Urinary bladder (tissue), 4 donors: ENCODE measurements around the gene CLINT1. TPM values are rescaled to one million over a fixed set of nuclear protein-coding genes. Genes with fewer than 3 reads are reported as not detected.
A peak's percentile ranks its signal among the peaks of the same experiment; 100 is the strongest.

Source experiments
- DNase-seq: peaks from one replicate; pipeline ENCODE4 v3.0.0-alpha.2; 2015; ENCODE audit errors: extremely low spot score
- H3K27ac ChIP-seq: one replicate; pipeline ENCODE4 v1.5.1; 2013; ENCODE audit warnings: low read depth, mild to moderate bottlenecking, moderate library complexity
- H3K36me3 ChIP-seq: one replicate; pipeline ENCODE4 v1.6.1; 2013; ENCODE audit warnings: mild to moderate bottlenecking, moderate library complexity; ENCODE audit not compliant: insufficient read depth
- H3K4me1 ChIP-seq: one replicate; pipeline ENCODE4 v1.6.1; 2013; ENCODE audit warnings: mild to moderate bottlenecking, moderate library complexity; ENCODE audit not compliant: insufficient read depth
- H3K4me3 ChIP-seq: one replicate; pipeline ENCODE4 v1.5.1; 2013; ENCODE audit warnings: low read depth, low read length
- WGBS: extraction: QIAGEN DNeasy Blood & Tissue Kit; methylation state at CpG from one replicate; pipeline ENCODE4 v1.1.7; 2013; 5-methylcytosine and 5-hydroxymethylcytosine counted together
- polyA plus RNA-seq: library from polyadenylated mRNA; stranded (reverse); fragments of 200-250 nt; gene quantifications from one replicate; pipeline ENCODE4 v1.2.3, GENCODE V29; 2013
- total RNA-seq: library from RNA; depleted of rRNA; stranded (reverse); fragments of >200 nt; gene quantifications from one replicate; pipeline ENCODE4 v1.2.3, GENCODE V29; 2014
- donor health status: healthy with polysubstance abuse.
- donor health status: healthy.

The CLINT1 gene
- total and polyA plus RNA-seq, 2 donors, result 46.8 to 131 TPM

- H3K27ac ChIP-seq, result no peak overlapping the region
- H3K36me3 ChIP-seq, result no peaks in the 10 kb centered on the region
- H3K4me3 ChIP-seq, result no peak overlapping the region
- 89% methylated on average over 2 of the region's 2 CpGs for WGBS
- H3K4me1 ChIP-seq, result no peaks in the 10 kb centered on the region
- no peak for DNase-seq
Observed at GRCh38 chr5:157877821-157878220, 18.9 kb upstream of the CLINT1 start.

GRCh38 chr5:157874861-157875260 is 15.9 kb upstream of the CLINT1 start:
- Histone ChIP-seq H3K4me1 (no peaks in the 10 kb centered on the region), H3K36me3 (no peaks in the 10 kb centered on the region), H3K27ac (no peak overlapping the region), H3K4me3 (no peak overlapping the region)
- no peak for DNase-seq
- WGBS, result 91% methylated on average over 5 of the region's 5 CpGs

GRCh38 chr5:157870837-157871834 is 12.2 kb upstream of the CLINT1 start:
- Histone ChIP-seq H3K4me3 (no peak overlapping the region), H3K4me1 (no peaks in the 10 kb centered on the region), H3K36me3 (no peaks in the 10 kb centered on the region), H3K27ac (no peak overlapping the region)
- DNase-seq, result no peak
- 61% methylated on average over 7 of the region's 7 CpGs for WGBS

- no peaks in the 10 kb centered on the region for H3K36me3 ChIP-seq
- H3K4me1 ChIP-seq, result no peaks in the 10 kb centered on the region
- no peak overlapping the region for H3K4me3 ChIP-seq
- no peak for DNase-seq
- H3K27ac ChIP-seq, result no peak overlapping the region
- WGBS, result 41% methylated on average over 4 of the region's 4 CpGs
Observed at GRCh38 chr5:157867751-157868387, 8.9 kb upstream of the CLINT1 start.

GRCh38 chr5:157866536-157866935 is 7.6 kb upstream of the CLINT1 start:
- Histone ChIP-seq H3K4me3 (no peak overlapping the region), H3K4me1 (no peaks in the 10 kb centered on the region), H3K27ac (no peak overlapping the region), H3K36me3 (no peaks in the 10 kb centered on the region)
- no peak for DNase-seq
- WGBS, result 12% methylated on average over 2 of the region's 2 CpGs

- Histone ChIP-seq H3K27ac (no peak overlapping the region), H3K4me1 (no peaks in the 10 kb centered on the region), H3K36me3 (no peaks in the 10 kb centered on the region), H3K4me3 (no peak overlapping the region)
- WGBS, result 23% methylated on average over 4 of the region's 4 CpGs
- no peak for DNase-seq
Observed at GRCh38 chr5:157865781-157866180, 6.8 kb upstream of the CLINT1 start.

- WGBS, result 74% methylated on average over 4 of the region's 4 CpGs
- H3K36me3 ChIP-seq, result no peaks in the 10 kb centered on the region
- no peaks in the 10 kb centered on the region for H3K4me1 ChIP-seq
- H3K27ac ChIP-seq, result no peak overlapping the region
- DNase-seq, result no peak
- H3K4me3 ChIP-seq, result no peak overlapping the region
Observed at GRCh38 chr5:157864067-157864466, 5.1 kb upstream of the CLINT1 start.

GRCh38 chr5:157862183-157862851 is 3.4 kb upstream of the CLINT1 start:
- DNase-seq, result no peak
- no peaks in the 10 kb centered on the region for H3K36me3 ChIP-seq
- no peak overlapping the region for H3K27ac ChIP-seq
- no peak overlapping the region for H3K4me3 ChIP-seq
- no peaks in the 10 kb centered on the region for H3K4me1 ChIP-seq
- 84% methylated on average over 6 of the region's 6 CpGs for WGBS

GRCh38 chr5:157860898-157861890 is 2.2 kb upstream of the CLINT1 start:
- WGBS, result 65% methylated on average over 8 of the region's 8 CpGs

GRCh38 chr5:157859227-157859575 is 256 bp upstream of the CLINT1 start:
- Histone ChIP-seq H3K36me3 (no peaks in the 10 kb centered on the region), H3K4me3 (peak overlapping the region; percentile 92), H3K27ac (no peak overlapping the region), H3K4me1 (no peaks in the 10 kb centered on the region)
- WGBS, result 35% methylated on average over 10 of the region's 10 CpGs
- DNase-seq, result no peak

More at GRCh38 chr5:157860898-157861890, 2.2 kb upstream of the CLINT1 start:
- Histone ChIP-seq H3K36me3 (no peaks in the 10 kb centered on the region), H3K4me1 (no peaks in the 10 kb centered on the region), H3K27ac (no peak overlapping the region), H3K4me3 (no peak overlapping the region)
- no peak for DNase-seq

- Histone ChIP-seq H3K27ac (peak overlapping the region; percentile 83), H3K36me3 (no peaks in the 10 kb centered on the region), H3K4me3 (peak overlapping the region; percentile 92), H3K4me1 (no peaks in the 10 kb centered on the region)
- no peak for DNase-seq
- 4% methylated on average over 5 of the region's 5 CpGs for WGBS
Observed at GRCh38 chr5:157857816-157858526, 974 bp downstream of the CLINT1 start.

GRCh38 chr5:157855404-157855994 is 3.4 kb downstream of the CLINT1 start:
- no peak for DNase-seq
- H3K4me3 ChIP-seq, result no peak overlapping the region
- no peaks in the 10 kb centered on the region for H3K36me3 ChIP-seq
- no peaks in the 10 kb centered on the region for H3K4me1 ChIP-seq
- no peak overlapping the region for H3K27ac ChIP-seq
- 62% methylated on average over 10 of the region's 10 CpGs for WGBS
